LNCaP clone FGC (cell line): Measurements from ENCODE around the gene SLC39A8.
"Not testable (repeated sequence)": the region's sequence is repeated elsewhere in the genome, so short reads cannot be mapped to it uniquely, and the experiment has no call there.

ENCODE experiments used
- DNase-seq: peaks from one replicate; pipeline ENCODE4 v3.0.0-alpha.2; 2011; ENCODE audit warnings: low read depth
- H3K4me3 ChIP-seq: 2 replicates; pipeline ENCODE4 v1.5.1; 2011; ENCODE audit warnings: mild to moderate bottlenecking, low read depth, low read length, control low read depth
- TF ChIP-seq, protein P1 (sequence below): IDR thresholded peaks from 2 replicates; pipeline ENCODE4 v1.5.1; 2012; ENCODE audit warnings: mild to moderate bottlenecking; ENCODE audit not compliant: control insufficient read depth, insufficient read depth; ENCODE audit errors: extremely low read depth

SLC39A8 gene

DNA sequence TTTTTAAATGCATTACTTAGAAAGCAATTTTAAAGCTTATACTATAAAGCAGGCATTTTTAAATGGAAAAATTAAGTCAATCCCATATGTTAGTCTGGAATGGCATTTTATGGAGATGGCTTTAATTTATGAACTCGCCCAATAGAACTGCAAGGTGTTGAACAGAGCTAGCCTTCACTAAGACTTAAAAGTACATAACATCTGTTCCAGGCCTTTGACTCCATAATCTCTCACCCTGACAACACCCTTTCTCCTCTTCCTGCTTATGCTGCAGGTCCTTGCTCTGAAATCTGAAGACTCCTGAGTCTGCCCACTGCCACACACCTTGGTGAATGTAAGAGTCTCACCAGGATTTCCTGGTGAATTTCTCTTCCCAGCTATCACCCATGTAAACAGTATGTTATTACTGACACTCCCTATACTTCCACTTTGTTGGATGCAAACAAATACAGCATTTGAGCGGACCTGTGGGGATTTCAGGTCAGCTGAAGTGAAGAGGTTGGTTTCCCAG, 17.7 kb upstream of the SLC39A8 start:
- TF ChIP-seq, protein P1, sequence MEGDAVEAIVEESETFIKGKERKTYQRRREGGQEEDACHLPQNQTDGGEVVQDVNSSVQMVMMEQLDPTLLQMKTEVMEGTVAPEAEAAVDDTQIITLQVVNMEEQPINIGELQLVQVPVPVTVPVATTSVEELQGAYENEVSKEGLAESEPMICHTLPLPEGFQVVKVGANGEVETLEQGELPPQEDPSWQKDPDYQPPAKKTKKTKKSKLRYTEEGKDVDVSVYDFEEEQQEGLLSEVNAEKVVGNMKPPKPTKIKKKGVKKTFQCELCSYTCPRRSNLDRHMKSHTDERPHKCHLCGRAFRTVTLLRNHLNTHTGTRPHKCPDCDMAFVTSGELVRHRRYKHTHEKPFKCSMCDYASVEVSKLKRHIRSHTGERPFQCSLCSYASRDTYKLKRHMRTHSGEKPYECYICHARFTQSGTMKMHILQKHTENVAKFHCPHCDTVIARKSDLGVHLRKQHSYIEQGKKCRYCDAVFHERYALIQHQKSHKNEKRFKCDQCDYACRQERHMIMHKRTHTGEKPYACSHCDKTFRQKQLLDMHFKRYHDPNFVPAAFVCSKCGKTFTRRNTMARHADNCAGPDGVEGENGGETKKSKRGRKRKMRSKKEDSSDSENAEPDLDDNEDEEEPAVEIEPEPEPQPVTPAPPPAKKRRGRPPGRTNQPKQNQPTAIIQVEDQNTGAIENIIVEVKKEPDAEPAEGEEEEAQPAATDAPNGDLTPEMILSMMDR: no peak
- DNase-seq: no peak
- H3K4me3 ChIP-seq: no peak overlapping the region

DNA sequence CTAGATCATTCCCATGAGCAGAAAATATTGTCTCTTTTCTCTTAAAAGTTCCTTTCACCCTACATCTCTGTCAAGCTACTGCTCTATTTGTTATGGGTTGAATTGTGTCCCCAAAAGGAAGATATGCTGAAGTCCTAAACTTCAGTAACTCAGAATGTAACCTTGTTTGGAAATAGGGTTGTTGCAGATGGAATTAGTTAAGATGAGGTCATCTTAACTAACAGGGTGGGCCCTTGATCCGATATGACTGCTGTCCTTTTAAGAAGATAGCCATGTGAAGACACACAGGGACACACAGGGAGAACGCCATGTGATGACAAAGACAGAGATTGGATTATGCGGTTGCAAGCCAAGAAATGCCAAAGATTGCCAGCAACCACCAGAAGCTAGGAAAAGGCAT, 12.8 kb upstream of the SLC39A8 start:
- H3K4me3 ChIP-seq: no peak overlapping the region
- TF ChIP-seq, protein P1: no peak
- no peak for DNase-seq

DNA sequence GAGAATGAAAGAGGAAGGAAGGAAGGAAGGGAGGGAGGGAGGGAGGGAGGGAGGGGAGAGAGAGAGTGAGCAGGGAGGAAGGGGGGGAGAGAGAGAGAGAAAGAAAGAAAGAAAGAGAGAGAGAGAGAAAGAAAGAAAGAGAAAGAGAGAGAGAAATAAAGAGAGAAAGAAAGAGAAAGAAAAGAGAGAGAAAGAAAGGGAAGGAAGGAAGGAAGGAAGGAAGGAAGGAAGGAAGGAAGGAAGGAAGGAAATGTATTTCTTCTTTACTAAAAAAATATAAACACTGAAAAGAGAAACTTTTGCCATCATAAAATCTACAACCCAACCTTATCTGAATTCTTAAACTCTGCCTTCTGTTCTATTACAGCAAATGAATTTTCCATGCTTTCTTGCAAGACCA, 12.4 kb upstream of the SLC39A8 start:
- DNase-seq: not testable (repeated sequence)

DNA sequence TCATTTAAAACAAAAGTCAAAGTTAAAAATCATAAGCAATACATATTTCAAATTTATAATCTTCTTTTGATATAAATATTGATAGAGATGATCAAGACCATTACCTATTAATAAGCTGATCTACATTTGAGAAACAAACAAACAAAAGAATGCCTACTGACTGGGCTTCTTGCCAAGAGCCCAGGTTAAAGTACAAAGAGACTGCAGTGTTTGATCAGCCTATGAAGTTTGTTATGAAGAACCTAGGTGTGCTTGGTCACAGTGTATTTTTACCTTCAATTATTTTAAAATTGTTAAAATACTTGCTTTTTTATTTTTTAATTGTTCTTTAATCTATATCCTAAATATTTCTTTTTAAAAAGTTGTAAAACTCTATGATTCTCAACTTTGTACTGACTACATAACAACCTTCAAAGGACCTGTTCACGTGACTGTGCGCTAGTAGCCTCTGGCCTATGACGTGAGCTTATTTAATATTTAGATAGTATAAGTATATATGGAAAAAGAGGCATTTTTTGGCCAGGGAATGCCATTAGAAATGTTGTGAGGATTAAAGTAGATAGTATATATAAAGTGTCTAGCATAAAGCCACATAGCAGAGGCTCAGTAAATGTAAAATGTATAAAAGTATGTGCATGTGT, 11.4 kb upstream of the SLC39A8 start:
- H3K4me3 ChIP-seq: no peak overlapping the region
- TF ChIP-seq, protein P1: no peak
- no peak for DNase-seq

More for the DNA sequence above, 12.4 kb upstream of the SLC39A8 start:
- not testable (repeated sequence) for H3K4me3 ChIP-seq

DNA sequence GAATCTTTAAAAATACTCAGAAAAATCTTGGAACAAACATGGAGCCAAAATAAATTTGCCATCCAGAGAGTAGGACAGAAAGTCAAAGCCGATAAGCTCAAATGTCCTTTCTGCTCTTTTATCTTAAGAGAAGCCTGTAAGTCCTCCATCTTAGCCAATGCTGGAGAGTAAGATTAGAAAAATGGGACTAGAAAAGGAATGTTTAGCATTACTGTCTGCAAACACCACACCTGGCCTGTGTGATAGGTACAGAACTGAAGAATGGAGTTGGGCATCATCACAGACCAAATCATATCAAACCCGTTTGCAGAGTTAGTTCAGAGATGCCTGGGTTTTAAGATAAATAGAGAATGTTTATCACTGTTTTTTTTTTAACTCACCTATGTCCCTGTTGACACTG, 10.5 kb upstream of the SLC39A8 start:
- TF ChIP-seq, protein P1: no peak
- H3K4me3 ChIP-seq: no peak overlapping the region
- DNase-seq: no peak

DNA sequence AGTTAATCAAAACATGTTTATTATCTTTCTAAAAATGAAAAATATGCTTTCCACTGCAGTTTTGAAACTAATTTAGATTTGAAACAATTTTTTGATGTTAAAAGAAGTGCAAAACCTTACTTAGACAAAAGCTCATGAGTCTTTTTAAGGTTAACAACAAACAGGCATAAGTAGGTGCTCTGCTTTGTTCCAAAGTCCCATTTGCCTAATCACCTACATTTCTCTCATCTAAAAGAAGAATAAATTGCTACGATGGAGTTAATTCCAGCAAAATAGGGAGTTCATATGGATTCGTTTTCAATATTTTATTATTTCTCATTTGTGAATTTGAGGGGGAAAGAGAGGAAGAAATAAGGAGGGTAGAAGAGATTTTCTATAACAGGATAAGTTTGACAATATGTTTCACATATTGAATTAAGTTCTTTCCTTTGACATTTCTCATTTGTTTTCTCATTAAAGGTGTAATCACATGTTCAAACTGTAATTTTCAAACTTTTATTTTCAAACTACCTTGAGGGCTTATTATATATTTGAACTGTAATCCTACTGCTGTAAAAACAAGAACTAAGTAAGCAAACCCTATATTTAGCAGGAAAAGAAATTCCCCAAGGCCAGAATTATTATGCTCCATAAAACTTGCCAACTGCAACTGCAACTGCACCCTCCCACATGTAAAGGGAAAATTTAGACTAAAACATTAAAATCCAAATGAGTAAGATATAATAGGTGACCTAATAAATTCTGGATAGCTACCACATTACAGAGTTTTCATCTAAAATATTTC, 9.6 kb upstream of the SLC39A8 start:
- DNase-seq: no peak
- TF ChIP-seq, protein P1: no peak
- H3K4me3 ChIP-seq: no peak overlapping the region

DNA sequence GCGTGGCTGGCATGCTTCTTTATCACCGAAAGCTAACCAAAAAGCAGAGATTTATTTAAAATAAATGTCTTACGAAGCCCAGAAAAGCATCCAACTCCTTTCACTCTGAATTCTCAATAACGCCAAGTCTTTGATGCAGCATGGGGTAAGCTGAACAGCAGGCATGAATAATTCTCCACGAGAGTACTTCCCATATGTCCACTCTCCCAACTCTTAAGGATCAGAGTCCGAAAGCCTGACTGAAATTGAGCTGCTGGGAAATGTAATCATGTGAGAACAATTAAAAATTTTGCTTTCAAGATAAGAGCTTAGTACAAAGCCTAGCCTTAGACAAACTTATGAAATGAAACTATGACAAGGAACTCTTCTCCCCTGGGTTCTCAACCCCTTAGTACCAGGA, 7.5 kb upstream of the SLC39A8 start:
- DNase-seq: no peak
- TF ChIP-seq, protein P1: no peak
- H3K4me3 ChIP-seq: no peak overlapping the region
